ENCODE data around the gene RNF40.

The RNF40 gene

GRCh38 chr16:30761928-30762902 is at the start of gene RNF40, which contains the start of gene CFAP119:
TSS of gene RNF40 (plus strand) at chr16:30762322. CDS start at chr16:30762546, 224 bp downstream.
TSS of gene CFAP119 (minus strand) at chr16:30762062. CDS start at chr16:30761748, 314 bp downstream.
- DNase-seq (ENCODE audit: low spot score): peak; percentile 98

- no peak for DNase-seq (ENCODE audit: low spot score)
These were observed 46.2 kb upstream of the RNF40 start for GRCh38 chr16:30715750-30716445.

- no peak for DNase-seq (ENCODE audit: low spot score)
These were observed 42.0 kb upstream of the RNF40 start for GRCh38 chr16:30720086-30720485.

- no peak for DNase-seq (ENCODE audit: low spot score)
These were observed 41.4 kb upstream of the RNF40 start for GRCh38 chr16:30720694-30721093.

- DNase-seq (ENCODE audit: low spot score): no peak
These were observed 41.0 kb upstream of the RNF40 start for GRCh38 chr16:30721167-30721566.

GRCh38 chr16:30721606-30722005 is 40.5 kb upstream of the RNF40 start:
- DNase-seq (ENCODE audit: low spot score): no peak

- no peak for DNase-seq (ENCODE audit: low spot score)
These were observed 39.7 kb upstream of the RNF40 start for GRCh38 chr16:30722443-30722842.

GRCh38 chr16:30722916-30723315 is 39.2 kb upstream of the RNF40 start:
- no peak for DNase-seq (ENCODE audit: low spot score)

GRCh38 chr16:30723725-30724355 is 38.3 kb upstream of the RNF40 start:
- DNase-seq (ENCODE audit: low spot score): no peak

GRCh38 chr16:30724641-30725417 is 37.3 kb upstream of the RNF40 start:
- no peak for DNase-seq (ENCODE audit: low spot score)

- no peak for DNase-seq (ENCODE audit: low spot score)
These were observed 36.7 kb upstream of the RNF40 start for GRCh38 chr16:30725418-30725792.

- no peak for DNase-seq (ENCODE audit: low spot score)
These were observed 33.8 kb upstream of the RNF40 start for GRCh38 chr16:30728321-30728720.

- no peak for DNase-seq (ENCODE audit: low spot score)
These were observed 33.0 kb upstream of the RNF40 start for GRCh38 chr16:30728899-30729672.

GRCh38 chr16:30731411-30731810 is 30.7 kb upstream of the RNF40 start:
- no peak for DNase-seq (ENCODE audit: low spot score)

GRCh38 chr16:30736995-30737793 is 24.9 kb upstream of the RNF40 start:
- DNase-seq (ENCODE audit: low spot score): no peak

- DNase-seq (ENCODE audit: low spot score): no peak
These were observed 24.1 kb upstream of the RNF40 start for GRCh38 chr16:30737794-30738648.

- no peak for DNase-seq (ENCODE audit: low spot score)
These were observed 22.9 kb upstream of the RNF40 start for GRCh38 chr16:30738984-30739951.
